Measurements from ENCODE around the gene TMEM131L.

GRCh38 chr4:153647975-153648374 lies 181.8 kb downstream of the TMEM131L start:
- no peak for TF ChIP-seq CTCF (IDR thresholded peaks at IDR 0.05 in 2 of 3, conservative IDR thresholded peaks at IDR 0.05 in 1 of 3; ENCODE audit: borderline replicate concordance in 1 of 3, insufficient read depth in 1 of 3, low read depth in 2 of 3, low read length in 2 of 3)
- no peak for TF ChIP-seq MAX (IDR thresholded peaks at IDR 0.05)
- TF ChIP-seq SP1 (IDR thresholded peaks at IDR 0.05; ENCODE audit: low read depth), result no peak
- TF ChIP-seq EGR1 (IDR thresholded peaks at IDR 0.05; ENCODE audit: low read depth), result no peak
